Lower lobe of right lung (tissue), 2 donors: ENCODE data around the gene NOP14. TPM values are rescaled to one million over a fixed set of nuclear protein-coding genes. Genes with fewer than 3 reads are reported as not detected.

Experiments
- ATAC-seq, 2 donors: fragments of 200-7000 bp; cut with Tn5 transposase; one replicate each; pipeline ENCODE4 v1.9.1; 2020 to 2022; ENCODE audit warnings: mild to moderate bottlenecking in 2 of 2, moderate library complexity in 2 of 2
- DNase-seq: peaks from one replicate; pipeline ENCODE4 v3.0.0-alpha.2; 2020
- H3K27ac ChIP-seq: fragments of 200-600 bp; one replicate; pipeline ENCODE4 v1.8.0; 2022
- H3K27me3 ChIP-seq: fragments of 200-600 bp; one replicate; pipeline ENCODE4 v1.8.0; 2022; ENCODE audit warnings: low read depth
- H3K36me3 ChIP-seq: fragments of 200-600 bp; one replicate; pipeline ENCODE4 v1.8.0; 2022; ENCODE audit warnings: mild to moderate bottlenecking
- H3K4me1 ChIP-seq: fragments of 200-600 bp; one replicate; pipeline ENCODE4 v1.8.0; 2022
- H3K4me3 ChIP-seq: fragments of 200-600 bp; one replicate; pipeline ENCODE4 v1.8.0; 2022; ENCODE audit warnings: mild to moderate bottlenecking
- H3K9me3 ChIP-seq: fragments of 200-600 bp; one replicate; pipeline ENCODE4 v1.8.0; 2022
- CTCF ChIP-seq: fragments of 200-600 bp; IDR thresholded peaks from one replicate; pipeline ENCODE4 v1.8.0; 2022; ENCODE audit warnings: antibody characterized with exemption, mild to moderate bottlenecking
- intact Hi-C: fragments of 100-400 bp; cut with DNase I; formaldehyde crosslinking; loops from one replicate; pipeline ENCODE4 v1.11.0; 2022
- total RNA-seq: library from RNA; stranded (reverse); fragmentation: NEBNext Ultra II Directional; extraction: Animal tissue kit (Norgen Biotek cat#: 25700); gene quantifications from one replicate; pipeline ENCODE4 v1.2.1, GENCODE V29; 2021
- donor health status: DM: no; HTN: yes; CAD: no; lungs with severe emphysema.

NOP14 gene
- total RNA-seq, 1 donor from 2014 or later = 20.7 TPM

GRCh38 chr4:2914256-2915126 is 48.7 kb downstream of the NOP14 start:
- Histone ChIP-seq H3K27me3 (no peaks in the 10 kb centered on the region), H3K4me3 (no peak overlapping the region), H3K4me1 (peaks cover 13% of the 10 kb centered on the region), H3K36me3 (peaks cover 88% of the 10 kb centered on the region), H3K27ac (peak overlapping the region; percentile 2), H3K9me3 (no peaks in the 10 kb centered on the region)
- no peak for TF ChIP-seq CTCF
- ATAC-seq (peak; percentile 79 to 80), DNase-seq (no peak)
- intact Hi-C loops = no loop called here

- peak overlapping the region; percentile 46 for H3K27ac ChIP-seq
- no peaks in the 10 kb centered on the region for H3K9me3 ChIP-seq
- no peaks in the 10 kb centered on the region for H3K27me3 ChIP-seq
- H3K36me3 ChIP-seq = peaks cover 93% of the 10 kb centered on the region
- no peak for TF ChIP-seq CTCF
- H3K4me1 ChIP-seq = peaks cover 16% of the 10 kb centered on the region
- intact Hi-C loops = no loop called here
- ATAC-seq (peak; percentile 89 to 91), DNase-seq (peak; percentile 72)
- H3K4me3 ChIP-seq = no peak overlapping the region
These were observed 50.0 kb downstream of the NOP14 start for GRCh38 chr4:2913168-2913567.

GRCh38 chr4:2911868-2912267 is 51.3 kb downstream of the NOP14 start:
- intact Hi-C loops = no loop called here
- ATAC-seq (no peak), DNase-seq (no peak)
- H3K4me1 ChIP-seq = peaks cover 19% of the 10 kb centered on the region
- no peak overlapping the region for H3K4me3 ChIP-seq
- TF ChIP-seq CTCF = no peak
- H3K36me3 ChIP-seq = peaks cover 100% of the 10 kb centered on the region
- no peaks in the 10 kb centered on the region for H3K9me3 ChIP-seq
- no peak overlapping the region for H3K27ac ChIP-seq
- H3K27me3 ChIP-seq = no peaks in the 10 kb centered on the region

GRCh38 chr4:2910409-2910808 is 52.8 kb downstream of the NOP14 start:
- Histone ChIP-seq H3K4me1 (peaks cover 19% of the 10 kb centered on the region), H3K27me3 (no peaks in the 10 kb centered on the region), H3K36me3 (peaks cover 100% of the 10 kb centered on the region), H3K27ac (no peak overlapping the region), H3K4me3 (no peak overlapping the region), H3K9me3 (no peaks in the 10 kb centered on the region)
- intact Hi-C loops = no loop called here
- ATAC-seq = no peak
- DNase-seq = no peak
- no peak for TF ChIP-seq CTCF

GRCh38 chr4:2909583-2909982 is 53.6 kb downstream of the NOP14 start:
- intact Hi-C loops = no loop called here
- H3K36me3 ChIP-seq = peaks cover 100% of the 10 kb centered on the region
- no peak overlapping the region for H3K4me3 ChIP-seq
- ATAC-seq (no peak), DNase-seq (no peak)
- H3K9me3 ChIP-seq = no peaks in the 10 kb centered on the region
- H3K27ac ChIP-seq = no peak overlapping the region
- H3K4me1 ChIP-seq = peaks cover 19% of the 10 kb centered on the region
- no peak for TF ChIP-seq CTCF
- H3K27me3 ChIP-seq = no peaks in the 10 kb centered on the region
